B cell (primary cell): ENCODE data around the gene RAI2.

Experiments
- CTCF ChIP-seq: fragments of 200-600 bp; IDR thresholded peaks from one replicate; pipeline ENCODE4 v1.8.0; 2022; ENCODE audit warnings: antibody characterized with exemption, mild to moderate bottlenecking
- EZH2 ChIP-seq: IDR thresholded peaks from 2 replicates; pipeline ENCODE4 v1.6.1; 2012; ENCODE audit warnings: borderline replicate concordance, low read depth, mild to moderate bottlenecking, moderate library complexity, low read length; ENCODE audit not compliant: insufficient read depth, poor library complexity, severe bottlenecking

- TF ChIP-seq EZH2, result no peak
- no peak for TF ChIP-seq CTCF
Measured at GRCh38 chrX:17814059-17814458, 47.0 kb downstream of the RAI2 start.
